ENCODE results near the gene AHCYL1. TPM values are rescaled to one million over a fixed set of nuclear protein-coding genes. Genes with fewer than 3 reads are reported as not detected.
"Not testable (repeated sequence)": the region's sequence is repeated elsewhere in the genome, so short reads cannot be mapped to it uniquely, and the experiment has no call there.

AHCYL1 gene
- 29.2 and 34.5 TPM in 2 replicates for total RNA-seq (2012; rRNA removed)

DNA sequence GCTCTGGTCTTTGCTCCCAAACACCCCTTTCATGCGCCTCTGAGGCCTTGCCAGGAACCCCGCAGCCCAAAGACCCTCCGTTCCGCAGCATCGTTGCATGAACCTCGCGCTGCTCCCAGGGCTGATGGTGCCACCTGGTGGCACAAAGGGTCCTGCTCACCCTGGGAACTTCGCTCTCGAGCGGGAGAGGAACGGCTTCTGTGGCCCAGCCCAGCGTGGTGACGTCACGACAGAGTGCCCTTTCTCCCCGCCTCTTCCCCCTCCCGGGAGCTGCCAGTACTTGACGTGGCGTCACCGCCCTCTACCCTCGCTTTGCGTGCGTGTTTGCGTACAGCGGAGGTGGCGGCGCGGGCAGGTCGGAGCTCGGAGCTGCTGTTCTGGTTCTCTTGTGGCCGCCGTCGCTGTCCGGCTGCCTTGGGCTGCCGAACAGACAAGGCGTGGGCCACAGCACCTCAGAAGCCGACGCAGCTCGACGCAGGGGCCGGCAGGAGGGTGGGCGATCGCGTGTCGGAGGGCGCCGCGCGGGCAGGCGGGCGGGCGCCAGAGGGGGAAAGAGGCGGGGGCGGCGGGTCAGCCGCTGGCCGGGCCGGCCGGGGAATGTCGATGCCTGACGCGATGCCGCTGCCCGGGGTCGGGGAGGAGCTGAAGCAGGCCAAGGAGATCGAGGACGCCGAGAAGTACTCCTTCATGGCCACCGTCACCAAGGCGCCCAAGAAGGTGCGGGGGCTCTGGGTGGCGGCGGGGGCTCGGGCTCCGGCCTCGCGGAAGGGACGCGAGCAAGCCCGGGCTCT, at the start of gene AHCYL1:
Gene AHCYL1 (plus strand): TSS at position 310 of the 791 bp plus-strand sequence. CDS start 288 bp downstream, at position 598.
- peak within 1 kb of the TSS; percentile 97 for H3K9ac ChIP-seq (ENCODE audit: low read depth, low read length)
- no peaks in the 10 kb centered on the region for H3K9me3 ChIP-seq (replicated peaks; ENCODE audit: low read length)
- H3K4me3 ChIP-seq (ENCODE audit: low read length): peak within 1 kb of the TSS; percentile 90
- no peaks in the 10 kb centered on the region for H3K27me3 ChIP-seq (ENCODE audit: control insufficient read depth, insufficient read depth, low read length)
- peaks cover 44% of the 10 kb centered on the region for H3K4me1 ChIP-seq (ENCODE audit: control insufficient read depth, insufficient read depth, low read length)
- peak within 1 kb of the TSS; percentile 83 for H3K4me2 ChIP-seq (ENCODE audit: low read length)
- H3K36me3 ChIP-seq (ENCODE audit: insufficient read depth, low read length): peaks cover 10% of the 10 kb centered on the region

DNA sequence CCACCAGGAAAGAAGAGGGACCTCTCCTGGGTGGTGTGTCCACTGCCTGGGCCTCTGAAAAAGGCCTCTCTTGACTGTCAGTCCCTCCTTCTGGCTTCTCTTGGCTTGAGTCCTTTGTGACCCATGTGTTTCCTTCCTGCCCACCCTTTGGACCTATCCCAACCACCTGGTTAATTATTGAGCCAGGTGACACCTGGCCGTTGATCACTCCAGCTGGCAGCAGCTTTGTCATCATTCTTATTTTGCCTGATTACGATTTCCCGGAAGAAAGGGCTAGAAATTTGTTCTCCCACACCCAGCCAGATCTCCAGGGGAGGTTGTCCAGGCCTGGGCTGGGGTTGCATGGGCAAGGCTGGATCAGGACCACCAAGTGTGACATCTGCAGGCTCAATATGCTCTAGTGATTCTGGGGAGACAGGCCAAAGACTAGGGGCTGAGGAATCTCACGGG, 49.1 kb upstream of the AHCYL1 start:
- Histone ChIP-seq H3K4me1 (ENCODE audit: control insufficient read depth, insufficient read depth, low read length) (peaks cover 25% of the 10 kb centered on the region), H3K27me3 (ENCODE audit: control insufficient read depth, insufficient read depth, low read length) (no peaks in the 10 kb centered on the region), H3K9me3 (replicated peaks; ENCODE audit: low read length) (peaks cover 3% of the 10 kb centered on the region), H3K36me3 (ENCODE audit: insufficient read depth, low read length) (peaks cover under 1% of the 10 kb centered on the region), H3K4me2 (ENCODE audit: low read length) (no peak overlapping the region), H3K4me3 (ENCODE audit: low read length) (no peak overlapping the region), H3K9ac (ENCODE audit: low read depth, low read length) (no peak overlapping the region)

DNA sequence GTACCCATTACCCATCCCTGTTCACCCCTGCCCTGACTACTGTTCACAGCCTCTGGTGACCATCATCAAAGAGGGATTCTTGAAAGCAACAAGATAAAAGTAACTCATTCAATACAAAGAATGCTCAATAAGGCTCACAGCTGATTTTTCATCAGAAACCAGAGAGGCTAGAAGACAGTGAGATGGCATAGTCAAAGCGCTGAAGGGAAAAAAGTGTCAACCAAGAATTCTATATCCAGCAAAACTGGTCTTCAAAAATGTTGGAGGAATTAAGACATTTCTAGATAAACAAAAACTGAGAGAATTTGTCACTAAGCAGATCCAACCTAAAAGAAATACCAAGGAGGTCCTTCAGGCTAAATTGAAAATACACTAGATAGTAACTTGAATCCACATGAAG, 46.8 kb upstream of the AHCYL1 start:
- no peaks in the 10 kb centered on the region for H3K36me3 ChIP-seq (ENCODE audit: insufficient read depth, low read length)
- H3K9ac ChIP-seq (ENCODE audit: low read depth, low read length): no peak overlapping the region
- H3K4me3 ChIP-seq (ENCODE audit: low read length): no peak overlapping the region
- H3K4me1 ChIP-seq (ENCODE audit: control insufficient read depth, insufficient read depth, low read length): peaks cover 15% of the 10 kb centered on the region
- no peaks in the 10 kb centered on the region for H3K27me3 ChIP-seq (ENCODE audit: control insufficient read depth, insufficient read depth, low read length)
- H3K4me2 ChIP-seq (ENCODE audit: low read length): no peak overlapping the region
- H3K9me3 ChIP-seq (replicated peaks; ENCODE audit: low read length): peaks cover 3% of the 10 kb centered on the region

DNA sequence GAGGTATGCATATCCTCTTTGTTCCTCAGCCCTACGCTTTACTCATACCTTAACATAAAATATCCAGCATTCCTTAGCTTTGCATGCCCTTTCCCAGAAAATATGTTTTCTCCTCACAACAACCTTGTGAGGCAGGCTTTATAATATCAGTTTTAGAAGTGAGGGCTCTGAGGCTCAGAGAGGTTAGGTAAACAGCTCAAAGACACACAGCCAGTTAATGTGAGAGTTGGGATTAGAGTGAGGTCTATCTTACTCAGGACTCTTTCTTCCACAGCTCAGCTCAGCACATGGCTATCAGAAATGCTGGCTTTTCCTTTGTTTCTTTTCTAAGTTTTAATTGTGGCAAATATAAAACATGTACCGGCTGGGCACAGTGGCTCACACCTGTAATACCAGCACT, 46.0 kb upstream of the AHCYL1 start:
- H3K9me3 ChIP-seq (replicated peaks; ENCODE audit: low read length): peaks cover 3% of the 10 kb centered on the region
- no peaks in the 10 kb centered on the region for H3K36me3 ChIP-seq (ENCODE audit: insufficient read depth, low read length)
- H3K4me1 ChIP-seq (ENCODE audit: control insufficient read depth, insufficient read depth, low read length): peaks cover 13% of the 10 kb centered on the region
- no peak overlapping the region for H3K4me2 ChIP-seq (ENCODE audit: low read length)
- H3K27me3 ChIP-seq (ENCODE audit: control insufficient read depth, insufficient read depth, low read length): no peaks in the 10 kb centered on the region
- H3K4me3 ChIP-seq (ENCODE audit: low read length): no peak overlapping the region
- no peak overlapping the region for H3K9ac ChIP-seq (ENCODE audit: low read depth, low read length)

DNA sequence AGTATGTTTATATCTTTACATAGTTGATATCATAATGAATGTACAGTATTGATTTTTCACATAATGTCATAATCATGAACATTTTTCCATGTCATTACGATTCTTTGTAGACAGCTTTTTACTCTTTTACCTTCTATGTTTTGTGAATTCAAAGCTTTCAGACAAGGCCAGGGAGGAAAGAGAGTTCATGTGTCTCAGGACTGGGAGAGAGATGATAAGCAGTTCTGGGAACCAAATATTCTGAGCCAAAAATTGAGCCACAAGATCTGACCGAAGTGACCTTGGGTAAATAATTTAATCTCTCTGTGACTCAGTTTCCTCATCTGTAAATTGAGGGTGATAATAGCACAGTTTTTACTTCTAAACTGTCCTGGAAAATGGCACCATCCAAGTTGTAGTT, 42.1 kb upstream of the AHCYL1 start:
- Histone ChIP-seq H3K4me1 (ENCODE audit: control insufficient read depth, insufficient read depth, low read length) (no peaks in the 10 kb centered on the region), H3K4me2 (ENCODE audit: low read length) (no peak overlapping the region), H3K27me3 (ENCODE audit: control insufficient read depth, insufficient read depth, low read length) (no peaks in the 10 kb centered on the region), H3K9me3 (replicated peaks; ENCODE audit: low read length) (peaks cover 3% of the 10 kb centered on the region), H3K9ac (ENCODE audit: low read depth, low read length) (no peak overlapping the region), H3K4me3 (ENCODE audit: low read length) (no peak overlapping the region), H3K36me3 (ENCODE audit: insufficient read depth, low read length) (no peaks in the 10 kb centered on the region)

GRCh38 chr1:109944541-109944940, 40.0 kb upstream of the AHCYL1 start:
- H3K27me3 ChIP-seq (ENCODE audit: control insufficient read depth, insufficient read depth, low read length): no peaks in the 10 kb centered on the region
- H3K4me3 ChIP-seq (ENCODE audit: low read length): no peak overlapping the region
- no peak overlapping the region for H3K4me2 ChIP-seq (ENCODE audit: low read length)
- H3K9me3 ChIP-seq (replicated peaks; ENCODE audit: low read length): no peaks in the 10 kb centered on the region
- H3K9ac ChIP-seq (ENCODE audit: low read depth, low read length): no peak overlapping the region
- no peaks in the 10 kb centered on the region for H3K4me1 ChIP-seq (ENCODE audit: control insufficient read depth, insufficient read depth, low read length)
- no peaks in the 10 kb centered on the region for H3K36me3 ChIP-seq (ENCODE audit: insufficient read depth, low read length)

GRCh38 chr1:109946511-109946910, 38.1 kb upstream of the AHCYL1 start:
- Histone ChIP-seq H3K4me2 (ENCODE audit: low read length) (no peak overlapping the region), H3K36me3 (ENCODE audit: insufficient read depth, low read length) (no peaks in the 10 kb centered on the region), H3K9ac (ENCODE audit: low read depth, low read length) (no peak overlapping the region), H3K9me3 (replicated peaks; ENCODE audit: low read length) (no peaks in the 10 kb centered on the region), H3K27me3 (ENCODE audit: control insufficient read depth, insufficient read depth, low read length) (no peaks in the 10 kb centered on the region), H3K4me3 (ENCODE audit: low read length) (no peak overlapping the region), H3K4me1 (ENCODE audit: control insufficient read depth, insufficient read depth, low read length) (no peaks in the 10 kb centered on the region)

DNA sequence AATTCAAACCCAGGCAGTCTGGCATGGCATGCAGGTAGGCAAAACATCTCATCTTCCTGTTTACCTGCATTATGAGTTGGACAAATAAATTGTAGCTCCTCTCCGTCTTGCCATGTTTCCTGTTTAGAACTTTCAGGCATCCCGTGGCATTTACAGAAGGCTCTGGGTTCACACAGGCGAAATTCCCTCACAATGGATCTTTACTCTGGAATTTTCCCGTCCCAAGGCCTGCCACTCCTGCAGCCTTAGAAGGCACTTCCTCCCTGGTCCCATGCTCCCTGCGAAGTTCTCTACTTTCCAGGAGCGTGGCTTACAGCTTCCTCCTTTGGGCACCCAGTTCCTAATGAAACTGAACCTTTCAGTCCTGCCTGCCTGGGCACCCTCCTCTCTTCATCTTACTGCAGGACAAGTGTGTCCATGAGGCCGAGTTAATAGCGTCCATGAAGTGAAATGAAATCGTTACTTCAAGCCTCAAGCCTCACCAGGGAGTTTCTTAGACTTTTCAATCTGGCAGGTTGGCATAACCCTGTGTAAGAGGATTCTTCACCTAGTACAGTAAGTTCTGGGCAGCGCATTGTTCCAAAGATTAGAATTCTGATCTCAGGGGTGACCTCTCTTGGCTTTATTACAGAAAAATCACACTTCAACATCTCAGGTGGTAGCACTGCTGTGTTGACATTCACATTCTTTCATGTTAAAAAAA, 36.8 kb upstream of the AHCYL1 start:
- Histone ChIP-seq H3K4me2 (ENCODE audit: low read length) (no peak overlapping the region), H3K4me3 (ENCODE audit: low read length) (no peak overlapping the region), H3K4me1 (ENCODE audit: control insufficient read depth, insufficient read depth, low read length) (no peaks in the 10 kb centered on the region), H3K27me3 (ENCODE audit: control insufficient read depth, insufficient read depth, low read length) (no peaks in the 10 kb centered on the region), H3K36me3 (ENCODE audit: insufficient read depth, low read length) (no peaks in the 10 kb centered on the region), H3K9me3 (replicated peaks; ENCODE audit: low read length) (no peaks in the 10 kb centered on the region), H3K9ac (ENCODE audit: low read depth, low read length) (no peak overlapping the region)

DNA sequence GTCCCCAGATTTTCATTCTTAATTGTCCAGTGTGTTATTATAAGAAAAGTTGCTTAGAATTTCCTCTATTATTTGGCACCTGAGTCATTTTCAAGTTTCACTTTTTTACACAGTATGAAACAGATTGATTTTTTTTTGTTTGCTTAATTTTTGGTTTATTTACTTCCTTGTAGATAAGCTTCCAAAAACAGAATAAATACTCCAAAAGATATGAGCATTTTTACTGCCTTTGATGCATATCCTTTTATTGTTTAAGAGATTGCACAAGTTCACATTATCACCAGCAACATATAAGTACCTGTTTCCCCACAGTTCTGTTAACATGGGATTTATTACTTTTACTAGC, 36.3 kb upstream of the AHCYL1 start:
- Histone ChIP-seq H3K27me3 (ENCODE audit: control insufficient read depth, insufficient read depth, low read length) (no peaks in the 10 kb centered on the region), H3K4me2 (ENCODE audit: low read length) (no peak overlapping the region), H3K4me3 (ENCODE audit: low read length) (no peak overlapping the region), H3K9me3 (replicated peaks; ENCODE audit: low read length) (no peaks in the 10 kb centered on the region), H3K9ac (ENCODE audit: low read depth, low read length) (no peak overlapping the region), H3K36me3 (ENCODE audit: insufficient read depth, low read length) (no peaks in the 10 kb centered on the region), H3K4me1 (ENCODE audit: control insufficient read depth, insufficient read depth, low read length) (no peaks in the 10 kb centered on the region)

DNA sequence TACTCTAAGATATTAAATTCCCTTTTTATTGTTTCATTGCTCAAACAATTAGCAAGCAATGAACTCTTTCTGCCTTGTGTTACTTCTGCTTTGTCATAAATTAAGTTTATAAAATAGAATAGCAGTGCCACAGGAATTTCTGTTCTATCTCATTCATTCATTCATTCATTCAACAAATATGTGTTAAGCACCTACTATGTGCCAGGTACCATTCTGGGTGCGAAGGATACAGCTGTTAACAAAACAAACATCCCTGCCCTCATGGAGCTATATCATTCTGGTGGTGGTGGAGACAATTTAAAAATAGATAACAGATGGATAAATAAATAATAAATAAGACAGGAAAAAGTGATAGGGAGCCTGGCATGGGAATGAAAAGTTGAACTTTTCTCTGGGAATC, 34.5 kb upstream of the AHCYL1 start:
- H3K4me3 ChIP-seq (ENCODE audit: low read length): no peak overlapping the region
- H3K4me1 ChIP-seq (ENCODE audit: control insufficient read depth, insufficient read depth, low read length): no peaks in the 10 kb centered on the region
- H3K4me2 ChIP-seq (ENCODE audit: low read length): no peak overlapping the region

DNA sequence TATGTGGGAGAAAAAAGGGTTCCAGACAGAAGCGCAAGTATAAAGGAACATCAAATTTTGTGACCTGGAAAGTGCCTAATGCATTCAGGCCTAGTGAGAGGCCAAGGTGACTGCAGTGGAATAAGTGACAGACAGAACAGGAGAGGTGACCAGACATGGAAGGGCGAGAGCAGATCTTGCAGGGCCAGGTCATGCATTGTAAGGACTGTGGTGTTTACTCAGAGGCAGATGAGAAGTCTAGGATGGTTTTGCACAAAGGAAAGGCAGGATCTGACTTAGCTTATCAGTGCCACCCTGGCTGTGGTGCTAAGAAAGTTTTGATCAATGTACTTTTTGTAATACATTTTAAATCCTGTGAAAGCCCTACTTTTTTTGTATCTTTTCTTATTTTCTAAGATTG, 34.1 kb upstream of the AHCYL1 start:
- Histone ChIP-seq H3K4me1 (ENCODE audit: control insufficient read depth, insufficient read depth, low read length) (no peaks in the 10 kb centered on the region), H3K36me3 (ENCODE audit: insufficient read depth, low read length) (no peaks in the 10 kb centered on the region), H3K27me3 (ENCODE audit: control insufficient read depth, insufficient read depth, low read length) (no peaks in the 10 kb centered on the region), H3K4me2 (ENCODE audit: low read length) (no peak overlapping the region), H3K4me3 (ENCODE audit: low read length) (no peak overlapping the region), H3K9me3 (replicated peaks; ENCODE audit: low read length) (no peaks in the 10 kb centered on the region), H3K9ac (ENCODE audit: low read depth, low read length) (no peak overlapping the region)

More for the DNA sequence above, 34.5 kb upstream of the AHCYL1 start:
- Histone ChIP-seq H3K27me3 (ENCODE audit: control insufficient read depth, insufficient read depth, low read length) (no peaks in the 10 kb centered on the region), H3K9me3 (replicated peaks; ENCODE audit: low read length) (no peaks in the 10 kb centered on the region), H3K9ac (ENCODE audit: low read depth, low read length) (no peak overlapping the region), H3K36me3 (ENCODE audit: insufficient read depth, low read length) (no peaks in the 10 kb centered on the region)

- not testable (repeated sequence) for H3K36me3 ChIP-seq (ENCODE audit: insufficient read depth, low read length); H3K4me3 ChIP-seq (ENCODE audit: low read length)
These were observed 33.1 kb upstream of the AHCYL1 start for GRCh38 chr1:109951501-109951900.

More at GRCh38 chr1:109951501-109951900, 33.1 kb upstream of the AHCYL1 start:
- not testable (repeated sequence) for H3K4me1 ChIP-seq (ENCODE audit: control insufficient read depth, insufficient read depth, low read length); H3K4me2 ChIP-seq (ENCODE audit: low read length); H3K9me3 ChIP-seq (replicated peaks; ENCODE audit: low read length); H3K27me3 ChIP-seq (ENCODE audit: control insufficient read depth, insufficient read depth, low read length); H3K9ac ChIP-seq (ENCODE audit: low read depth, low read length)
